WERI-Rb-1 (cell line): ENCODE data around the gene KICS2.
"Not testable (repeated sequence)": the region's sequence is repeated elsewhere in the genome, so short reads cannot be mapped to it uniquely, and the experiment has no call there.

Experiments
- DNase-seq: peaks from one replicate; pipeline ENCODE4 v3.0.0-alpha.2; 2020
- H3K27ac ChIP-seq: fragments of 250-450 bp; sonication (Bioruptor Pico); 2 replicates; pipeline ENCODE4 v1.5.1; 2020; ENCODE audit warnings: mild to moderate bottlenecking, moderate library complexity
- H3K27me3 ChIP-seq: fragments of 250-450 bp; sonication (Bioruptor Pico); 2 replicates; pipeline ENCODE4 v1.5.1; 2021; ENCODE audit warnings: mild to moderate bottlenecking, low read depth, moderate library complexity; ENCODE audit not compliant: insufficient read depth, severe bottlenecking
- H3K36me3 ChIP-seq: fragments of 250-450 bp; sonication (Bioruptor Pico); 2 replicates; pipeline ENCODE4 v1.5.1; 2020; ENCODE audit warnings: mild to moderate bottlenecking, moderate library complexity
- H3K4me3 ChIP-seq: 2 replicates; pipeline ENCODE4 v1.5.1; 2011; ENCODE audit warnings: low read depth, mild to moderate bottlenecking, control low read depth, low read length
- H3K9me3 ChIP-seq: fragments of 250-450 bp; sonication (Bioruptor Pico); 2 replicates; pipeline ENCODE4 v1.5.1; 2021; ENCODE audit warnings: mild to moderate bottlenecking, moderate library complexity; ENCODE audit not compliant: severe bottlenecking
- TF ChIP-seq, protein P1 (sequence below): IDR thresholded peaks from 2 replicates; pipeline ENCODE4 v1.5.1; 2011; ENCODE audit warnings: low read depth, mild to moderate bottlenecking, control low read depth, inconsistent platforms, low read length

The KICS2 gene

DNA sequence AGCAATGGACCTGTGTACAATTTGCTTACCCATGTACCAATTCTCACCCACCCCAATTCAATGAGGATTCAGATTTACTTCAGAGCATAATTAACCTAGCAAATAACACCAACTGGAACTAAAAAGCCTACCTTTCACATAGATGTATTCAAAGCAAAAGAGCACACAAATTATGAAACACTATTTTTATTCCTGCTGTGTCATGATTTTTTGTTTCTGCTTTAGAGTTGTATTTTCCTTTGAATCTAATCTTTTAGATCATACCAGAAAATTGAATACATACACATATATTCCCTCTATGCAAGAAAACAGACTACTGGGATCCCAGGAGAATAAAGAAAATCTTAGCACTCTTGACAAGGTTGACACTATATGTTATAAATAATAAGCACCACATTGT is 5.9 kb downstream of the KICS2 start:
- H3K27me3 ChIP-seq, result no peaks in the 10 kb centered on the region
- TF ChIP-seq, protein P1, sequence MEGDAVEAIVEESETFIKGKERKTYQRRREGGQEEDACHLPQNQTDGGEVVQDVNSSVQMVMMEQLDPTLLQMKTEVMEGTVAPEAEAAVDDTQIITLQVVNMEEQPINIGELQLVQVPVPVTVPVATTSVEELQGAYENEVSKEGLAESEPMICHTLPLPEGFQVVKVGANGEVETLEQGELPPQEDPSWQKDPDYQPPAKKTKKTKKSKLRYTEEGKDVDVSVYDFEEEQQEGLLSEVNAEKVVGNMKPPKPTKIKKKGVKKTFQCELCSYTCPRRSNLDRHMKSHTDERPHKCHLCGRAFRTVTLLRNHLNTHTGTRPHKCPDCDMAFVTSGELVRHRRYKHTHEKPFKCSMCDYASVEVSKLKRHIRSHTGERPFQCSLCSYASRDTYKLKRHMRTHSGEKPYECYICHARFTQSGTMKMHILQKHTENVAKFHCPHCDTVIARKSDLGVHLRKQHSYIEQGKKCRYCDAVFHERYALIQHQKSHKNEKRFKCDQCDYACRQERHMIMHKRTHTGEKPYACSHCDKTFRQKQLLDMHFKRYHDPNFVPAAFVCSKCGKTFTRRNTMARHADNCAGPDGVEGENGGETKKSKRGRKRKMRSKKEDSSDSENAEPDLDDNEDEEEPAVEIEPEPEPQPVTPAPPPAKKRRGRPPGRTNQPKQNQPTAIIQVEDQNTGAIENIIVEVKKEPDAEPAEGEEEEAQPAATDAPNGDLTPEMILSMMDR, result no peak

DNA sequence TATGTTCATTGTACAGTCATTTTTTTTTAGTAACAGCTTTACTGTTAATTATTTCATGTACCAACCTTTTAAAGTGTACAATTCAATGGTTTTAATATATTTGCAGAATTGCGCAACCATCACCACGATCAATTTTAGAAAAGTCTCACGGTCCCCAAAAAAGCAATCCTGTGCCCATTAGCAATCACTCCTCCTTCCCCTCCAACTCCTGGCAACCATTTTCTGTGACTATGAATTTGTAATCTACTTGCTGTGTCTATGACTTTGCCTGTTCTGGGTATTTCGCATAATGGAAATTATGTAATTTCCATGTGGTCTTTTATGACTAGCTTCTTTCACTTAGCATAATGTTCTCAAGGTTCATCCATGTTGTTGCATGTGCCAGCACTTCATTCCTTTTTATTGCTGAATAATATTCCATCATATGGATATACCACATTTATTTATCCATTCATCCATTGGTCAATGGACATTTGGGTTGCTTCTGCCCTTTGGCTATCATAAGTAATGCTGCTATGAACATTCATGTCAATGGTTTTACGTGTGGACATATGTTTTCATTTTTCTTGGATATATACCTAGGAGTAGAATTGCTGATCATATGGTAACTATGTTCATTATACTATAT is 9.9 kb downstream of the KICS2 start:
- TF ChIP-seq, protein P1, result no peak
- no peaks in the 10 kb centered on the region for H3K36me3 ChIP-seq
- no peaks in the 10 kb centered on the region for H3K9me3 ChIP-seq
- DNase-seq, result no peak
- H3K4me3 ChIP-seq, result no peak overlapping the region
- no peak overlapping the region for H3K27ac ChIP-seq
- no peaks in the 10 kb centered on the region for H3K27me3 ChIP-seq

More for the DNA sequence above, 5.9 kb downstream of the KICS2 start:
- Histone ChIP-seq H3K9me3 (no peaks in the 10 kb centered on the region), H3K36me3 (no peaks in the 10 kb centered on the region), H3K4me3 (no peak overlapping the region), H3K27ac (no peak overlapping the region)
- no peak for DNase-seq

DNA sequence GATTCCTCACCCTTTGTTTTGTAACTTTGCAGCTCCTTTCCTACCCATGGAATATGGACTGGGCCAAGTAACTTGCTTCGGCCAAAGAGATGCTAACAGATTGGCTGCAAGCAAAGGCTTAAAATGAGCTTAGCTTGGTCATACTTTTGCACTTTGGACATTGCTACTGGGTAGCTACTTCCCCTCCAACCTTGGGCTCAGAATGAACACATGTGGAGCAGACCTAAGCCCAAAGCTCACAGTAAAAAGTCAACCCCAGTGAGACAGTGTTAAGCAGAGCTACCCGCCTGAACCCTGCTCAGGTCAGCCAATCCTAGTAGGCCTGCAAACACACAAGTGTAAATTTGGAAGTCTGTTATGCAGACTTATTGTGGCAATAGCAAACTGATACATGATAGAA is 14.6 kb downstream of the KICS2 start:
- TF ChIP-seq, protein P1, result no peak
- H3K27ac ChIP-seq, result no peak overlapping the region
- H3K4me3 ChIP-seq, result no peak overlapping the region
- H3K36me3 ChIP-seq, result no peaks in the 10 kb centered on the region
- H3K27me3 ChIP-seq, result no peaks in the 10 kb centered on the region
- DNase-seq, result no peak
- H3K9me3 ChIP-seq, result no peaks in the 10 kb centered on the region

DNA sequence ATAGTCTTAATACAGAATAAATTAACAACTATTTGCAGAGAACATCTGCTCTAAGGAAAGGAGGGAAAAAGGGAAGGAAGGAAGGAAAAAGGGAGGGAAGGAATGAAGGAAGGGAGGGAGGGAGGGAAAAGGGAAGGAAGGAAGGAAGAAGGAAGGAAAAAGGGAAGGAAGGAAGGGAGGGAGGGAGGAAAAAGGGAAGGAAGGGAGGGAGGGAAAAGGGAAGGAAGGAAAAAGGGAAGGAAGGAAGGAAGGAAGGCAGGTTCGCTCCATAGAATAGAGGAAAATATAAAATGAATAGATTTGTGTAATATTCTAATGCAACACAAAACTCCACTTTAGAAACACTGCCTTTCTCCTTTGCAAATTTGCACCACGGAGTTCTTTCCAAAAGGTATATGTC is 16.6 kb downstream of the KICS2 start:
- H3K27me3 ChIP-seq, result no peaks in the 10 kb centered on the region
- TF ChIP-seq, protein P1, result no peak

DNA sequence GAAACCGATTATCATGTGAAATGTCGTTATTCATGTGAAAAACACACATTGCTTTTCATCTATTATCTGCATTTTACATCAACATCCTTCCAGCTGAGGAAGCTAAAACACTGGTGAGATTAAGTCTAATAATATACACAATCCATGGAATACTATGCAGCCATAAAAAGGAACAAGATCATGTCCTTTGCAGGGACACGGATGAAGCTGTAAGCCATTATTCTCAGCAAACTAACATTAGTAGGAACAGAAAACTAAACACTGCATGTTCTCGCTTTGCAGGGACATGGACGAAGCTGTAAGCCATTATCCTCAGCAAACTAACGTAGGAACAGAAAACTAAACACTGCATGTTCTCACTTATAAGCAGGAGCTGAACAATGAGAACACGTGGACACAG is 18.3 kb downstream of the KICS2 start:
- Histone ChIP-seq H3K9me3 (no peaks in the 10 kb centered on the region), H3K4me3 (no peak overlapping the region), H3K27ac (no peak overlapping the region), H3K36me3 (no peaks in the 10 kb centered on the region), H3K27me3 (no peaks in the 10 kb centered on the region)
- TF ChIP-seq, protein P1, result no peak
- DNase-seq, result no peak

More for the DNA sequence above, 16.6 kb downstream of the KICS2 start:
- no peak for DNase-seq
- Histone ChIP-seq H3K27ac (no peak overlapping the region), H3K36me3 (no peaks in the 10 kb centered on the region), H3K4me3 (no peak overlapping the region), H3K9me3 (no peaks in the 10 kb centered on the region)

DNA sequence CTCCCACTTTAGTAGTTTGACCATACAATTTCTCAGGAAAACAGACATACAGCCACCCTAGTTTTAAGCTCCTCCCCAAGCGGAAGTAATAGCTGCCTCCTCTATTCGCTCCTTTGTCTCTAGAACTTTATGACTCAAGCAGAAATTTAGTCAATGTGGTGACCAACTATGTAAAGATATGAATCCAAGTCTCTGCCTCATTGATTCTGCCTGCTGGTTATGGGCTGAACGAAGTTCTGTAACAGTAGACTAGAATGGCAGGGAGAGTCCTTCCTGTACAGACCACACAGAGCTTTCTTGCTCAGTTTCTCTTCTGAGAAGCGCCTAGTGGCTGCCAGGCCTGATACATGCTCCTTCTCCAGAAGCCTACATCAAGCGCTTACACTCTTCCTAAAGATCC is 19.1 kb downstream of the KICS2 start:
- H3K4me3 ChIP-seq, result no peak overlapping the region
- DNase-seq, result no peak
- no peaks in the 10 kb centered on the region for H3K27me3 ChIP-seq
- H3K36me3 ChIP-seq, result no peaks in the 10 kb centered on the region
- no peaks in the 10 kb centered on the region for H3K9me3 ChIP-seq
- TF ChIP-seq, protein P1, result no peak
- H3K27ac ChIP-seq, result no peak overlapping the region

DNA sequence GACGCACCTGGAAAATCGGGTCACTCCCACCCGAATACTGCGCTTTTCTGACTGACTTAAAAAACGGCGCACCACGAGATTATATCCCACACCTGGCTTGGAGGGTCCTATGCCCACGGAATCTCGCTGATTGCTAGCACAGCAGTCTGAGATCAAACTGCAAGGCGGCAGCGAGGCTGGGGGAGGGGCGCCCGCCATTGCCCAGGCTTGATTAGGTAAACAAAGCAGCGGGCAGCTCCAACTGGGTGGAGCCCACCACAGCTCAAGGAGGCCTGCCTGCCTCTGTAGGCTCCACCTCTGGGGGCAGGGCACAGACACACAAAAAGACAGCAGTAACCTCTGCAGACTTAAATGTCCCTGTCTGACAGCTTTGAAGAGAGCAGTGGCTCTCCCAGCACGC is 26.3 kb downstream of the KICS2 start:
- not testable (repeated sequence) for H3K36me3 ChIP-seq, H3K27me3 ChIP-seq, H3K4me3 ChIP-seq, H3K27ac ChIP-seq, DNase-seq, H3K9me3 ChIP-seq
